MCF 10A (cell line): ENCODE data around the gene SARDH. TPM values are rescaled to one million over a fixed set of nuclear protein-coding genes. Genes with fewer than 3 reads are reported as not detected.

Experiments used
- BruUV-seq: library from RNA; stranded (reverse); fragments of 400-500 nt; replicated peaks from 2 replicates; lab custom pipeline; 2021; lab: Mats Ljungman, UMichigan
- CTCF ChIA-PET: fragments of 300-600 bp; sonication (Branson Sonifier 250); formaldehyde crosslinking; extraction: SDS; loops from one replicate; lab custom pipeline; 2021; ENCODE audit warnings: antibody characterized with exemption, inconsistent platforms; lab: Yijun Ruan, JAX
- POLR2A ChIA-PET: fragments of 300-600, 350-650 bp; sonication (Branson Sonifier 250); formaldehyde crosslinking; extraction: SDS; loops from one replicate; lab custom pipeline; 2020; ENCODE audit warnings: antibody characterized with exemption, inconsistent platforms; lab: Yijun Ruan, JAX
- DNase-seq: peaks from one replicate; pipeline ENCODE4 v3.0.0-alpha.2; 2018; ENCODE audit not compliant: unreplicated experiment
- H3K27ac Mint-ChIP-seq: one replicate; pipeline ENCODE4 v1.8.0; 2022; ENCODE audit warnings: mild to moderate bottlenecking, low read depth, mixed read lengths; ENCODE audit not compliant: unreplicated experiment
- H3K27me3 Mint-ChIP-seq: one replicate; pipeline ENCODE4 v1.8.0; 2022; ENCODE audit warnings: mixed read lengths; ENCODE audit not compliant: insufficient read depth, unreplicated experiment
- H3K36me3 Mint-ChIP-seq: one replicate; pipeline ENCODE4 v1.8.0; 2022; ENCODE audit warnings: mild to moderate bottlenecking, moderate library complexity, mixed read lengths; ENCODE audit not compliant: insufficient read depth, unreplicated experiment
- H3K4me1 Mint-ChIP-seq: one replicate; pipeline ENCODE4 v1.8.0; 2022; ENCODE audit warnings: mixed read lengths; ENCODE audit not compliant: insufficient read depth, unreplicated experiment
- H3K4me3 Mint-ChIP-seq: one replicate; pipeline ENCODE4 v1.8.0; 2022; ENCODE audit warnings: mild to moderate bottlenecking, moderate library complexity, mixed read lengths; ENCODE audit not compliant: unreplicated experiment
- H3K9me3 Mint-ChIP-seq: one replicate; pipeline ENCODE4 v1.8.0; 2022; ENCODE audit warnings: mixed read lengths; ENCODE audit not compliant: unreplicated experiment
- intact Hi-C: fragments of 100-400 bp; cut with micrococcal nuclease; formaldehyde crosslinking; loops from 2 replicates; pipeline ENCODE4 v1.14.1; 2022
- total RNA-seq: library from RNA; stranded (reverse); gene quantifications from 2 replicates; pipeline ENCODE4 v1.2.3, GENCODE V29; 2022
- TF ChIP-seq, protein P1 (sequence below): fragments of 200-600 bp; IDR thresholded peaks from one replicate; pipeline ENCODE4 v1.8.0; 2022; ENCODE audit warnings: antibody characterized with exemption, mild to moderate bottlenecking; ENCODE audit not compliant: unreplicated experiment

The SARDH gene
- total RNA-seq, 1 experiment from 2014 or later = not detected

DNA sequence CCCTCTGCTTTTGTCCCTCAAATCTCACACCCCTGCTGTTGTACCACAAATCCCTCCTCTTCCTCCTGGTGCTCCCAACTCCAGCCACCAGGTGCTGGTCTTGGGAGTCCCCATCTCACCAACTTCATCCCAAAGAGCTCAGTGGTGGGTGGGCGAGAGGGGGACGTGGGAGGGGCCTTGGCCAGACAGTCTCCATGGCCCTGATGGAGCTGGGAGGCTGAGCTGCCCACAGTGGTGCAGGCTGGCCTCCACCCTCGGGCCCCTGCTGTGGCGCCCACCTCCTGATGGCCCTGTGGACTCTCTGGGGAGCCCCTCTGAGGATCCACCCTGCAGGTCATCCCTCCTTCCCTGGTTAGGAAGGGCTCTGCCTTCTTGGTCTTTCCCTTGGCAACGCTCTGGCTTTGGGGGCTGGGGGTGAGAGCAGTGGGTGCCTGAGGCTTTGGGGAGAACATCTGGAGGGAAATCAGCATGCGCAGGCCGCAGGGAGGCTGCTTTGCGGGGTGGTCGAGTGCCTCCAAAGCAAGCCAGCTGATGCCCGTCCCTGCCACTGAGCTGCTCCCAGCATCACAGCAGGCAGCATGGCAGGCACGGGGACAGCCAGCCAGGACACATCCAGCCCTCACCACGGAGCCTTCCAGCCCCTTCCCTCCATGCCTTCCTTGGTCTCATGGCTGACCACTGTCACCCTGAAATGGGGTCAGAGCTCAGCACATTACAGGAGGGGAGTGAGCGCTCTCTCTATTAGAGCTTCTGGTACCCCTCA lies 121.3 kb downstream of the SARDH start:
- H3K4me1 Mint-ChIP-seq = no peaks in the 10 kb centered on the region
- peaks cover 90% of the 10 kb centered on the region for H3K27me3 Mint-ChIP-seq
- DNase-seq = no peak
- intact Hi-C loops = no loop called here
- H3K9me3 Mint-ChIP-seq = no peaks in the 10 kb centered on the region
- ChIA-PET CTCF (interaction anchor here (0.7 kb wide), 1 partner anchor 60 kb away, joined by 3 read pairs; no protein-coding TSS in a partner anchor), POLR2A (interaction anchor here (1.0 kb wide), 1 partner anchor 133 kb away, joined by 3 read pairs; no protein-coding TSS in a partner anchor)
- no peak overlapping the region for H3K27ac Mint-ChIP-seq
- TF ChIP-seq, protein P1, sequence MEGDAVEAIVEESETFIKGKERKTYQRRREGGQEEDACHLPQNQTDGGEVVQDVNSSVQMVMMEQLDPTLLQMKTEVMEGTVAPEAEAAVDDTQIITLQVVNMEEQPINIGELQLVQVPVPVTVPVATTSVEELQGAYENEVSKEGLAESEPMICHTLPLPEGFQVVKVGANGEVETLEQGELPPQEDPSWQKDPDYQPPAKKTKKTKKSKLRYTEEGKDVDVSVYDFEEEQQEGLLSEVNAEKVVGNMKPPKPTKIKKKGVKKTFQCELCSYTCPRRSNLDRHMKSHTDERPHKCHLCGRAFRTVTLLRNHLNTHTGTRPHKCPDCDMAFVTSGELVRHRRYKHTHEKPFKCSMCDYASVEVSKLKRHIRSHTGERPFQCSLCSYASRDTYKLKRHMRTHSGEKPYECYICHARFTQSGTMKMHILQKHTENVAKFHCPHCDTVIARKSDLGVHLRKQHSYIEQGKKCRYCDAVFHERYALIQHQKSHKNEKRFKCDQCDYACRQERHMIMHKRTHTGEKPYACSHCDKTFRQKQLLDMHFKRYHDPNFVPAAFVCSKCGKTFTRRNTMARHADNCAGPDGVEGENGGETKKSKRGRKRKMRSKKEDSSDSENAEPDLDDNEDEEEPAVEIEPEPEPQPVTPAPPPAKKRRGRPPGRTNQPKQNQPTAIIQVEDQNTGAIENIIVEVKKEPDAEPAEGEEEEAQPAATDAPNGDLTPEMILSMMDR = no peak
- H3K36me3 Mint-ChIP-seq = no peaks in the 10 kb centered on the region
- no peak overlapping the region for H3K4me3 Mint-ChIP-seq
- no TSS peak for BruUV-seq

DNA sequence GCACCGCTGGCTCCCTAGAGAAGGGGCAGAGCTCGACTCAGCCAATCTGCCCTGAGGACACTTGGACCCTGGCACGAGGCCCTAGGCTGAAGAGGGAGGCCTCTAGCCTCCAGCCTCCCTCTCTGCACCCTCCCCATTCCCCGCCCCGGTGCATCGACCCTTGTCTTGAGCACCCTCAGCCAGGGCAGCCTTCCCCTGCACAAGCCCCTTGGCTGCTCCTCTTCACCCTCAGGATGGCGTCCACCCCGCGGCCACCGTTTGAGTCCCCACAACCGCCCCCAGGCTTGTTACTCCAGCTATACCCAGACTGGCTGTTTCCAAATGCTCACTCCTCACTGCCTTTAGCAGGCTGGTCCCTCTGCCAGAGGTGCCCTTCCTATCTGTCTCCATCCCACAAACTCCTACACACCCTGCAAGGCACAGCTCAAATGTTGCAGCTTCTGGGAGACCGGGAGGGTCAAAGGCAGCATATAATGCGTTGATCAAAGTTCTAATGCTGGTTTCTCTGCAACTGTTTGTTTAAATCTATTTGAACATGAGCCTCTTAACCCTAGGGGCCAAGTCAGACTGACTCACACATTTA lies 122.5 kb downstream of the SARDH start:
- no peaks in the 10 kb centered on the region for H3K4me1 Mint-ChIP-seq
- no TSS peak for BruUV-seq
- ChIA-PET CTCF (interaction anchor here (0.7 kb wide), 1 partner anchor 65 kb away, joined by 3 read pairs; no protein-coding TSS in a partner anchor), POLR2A (no interaction called here)
- H3K4me3 Mint-ChIP-seq = no peak overlapping the region
- DNase-seq = no peak
- TF ChIP-seq, protein P1 = no peak
- intact Hi-C loops = no loop called here
- H3K27me3 Mint-ChIP-seq = peaks cover 90% of the 10 kb centered on the region
- no peak overlapping the region for H3K27ac Mint-ChIP-seq
- no peaks in the 10 kb centered on the region for H3K9me3 Mint-ChIP-seq
- no peaks in the 10 kb centered on the region for H3K36me3 Mint-ChIP-seq

DNA sequence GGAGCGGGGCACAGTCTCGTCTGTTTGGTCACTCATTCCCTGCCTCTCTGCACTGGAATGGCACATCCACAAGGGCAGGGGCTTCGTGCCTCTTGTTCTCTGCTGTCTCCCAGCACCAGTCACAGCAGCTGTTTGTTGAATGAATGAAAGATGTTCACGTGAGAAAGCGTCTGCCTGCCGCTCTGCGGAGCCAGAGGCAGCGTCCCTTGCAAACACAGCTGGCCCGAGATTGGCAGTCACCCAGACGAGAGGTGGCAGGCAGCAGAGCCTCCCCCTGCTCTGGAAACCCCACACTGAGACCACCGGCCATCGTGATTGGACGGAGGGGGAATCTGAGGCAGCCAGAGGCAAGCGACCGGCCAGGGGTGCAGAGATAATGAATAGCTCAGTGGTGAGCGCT lies 123.0 kb downstream of the SARDH start:
- TF ChIP-seq, protein P1 = no peak
- intact Hi-C loops = no loop called here
- Mint-ChIP-seq H3K27me3 (peaks cover 90% of the 10 kb centered on the region), H3K4me1 (no peaks in the 10 kb centered on the region), H3K36me3 (no peaks in the 10 kb centered on the region), H3K9me3 (no peaks in the 10 kb centered on the region), H3K27ac (no peak overlapping the region), H3K4me3 (no peak overlapping the region)
- CTCF ChIA-PET = interaction anchor here (0.7 kb wide), 1 partner anchor 65 kb away, joined by 3 read pairs; no protein-coding TSS in a partner anchor
- BruUV-seq = no TSS peak
- no peak for DNase-seq
- POLR2A ChIA-PET = no interaction called here

DNA sequence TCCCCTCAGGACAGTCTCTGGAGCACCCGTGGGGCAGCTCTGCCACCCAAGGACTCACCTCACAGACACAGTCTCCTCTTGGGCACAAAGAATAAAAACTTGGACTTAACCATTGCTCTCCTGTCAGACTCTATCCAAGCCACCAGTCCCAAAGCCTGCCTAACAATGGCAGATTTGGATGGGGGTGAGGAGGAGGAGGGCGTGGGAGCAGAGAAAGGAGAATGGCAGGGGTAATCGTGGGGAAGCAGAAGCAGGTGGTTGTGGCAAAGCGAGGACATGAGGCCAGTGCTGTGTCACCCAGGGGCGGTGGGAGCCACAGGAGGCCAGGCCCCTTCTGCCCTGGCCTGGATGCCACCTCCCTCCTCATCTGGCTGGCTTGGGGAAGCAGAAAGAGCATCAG lies 123.5 kb downstream of the SARDH start:
- DNase-seq = no peak
- intact Hi-C loops = no loop called here
- H3K4me1 Mint-ChIP-seq = no peaks in the 10 kb centered on the region
- no peaks in the 10 kb centered on the region for H3K9me3 Mint-ChIP-seq
- no peak overlapping the region for H3K4me3 Mint-ChIP-seq
- ChIA-PET POLR2A (no interaction called here), CTCF (no interaction called here)
- peaks cover 90% of the 10 kb centered on the region for H3K27me3 Mint-ChIP-seq
- TF ChIP-seq, protein P1 = no peak
- no TSS peak for BruUV-seq
- no peaks in the 10 kb centered on the region for H3K36me3 Mint-ChIP-seq
- H3K27ac Mint-ChIP-seq = no peak overlapping the region
